Measurements from ENCODE around the gene CALML3. TPM values are rescaled to one million over a fixed set of nuclear protein-coding genes. Genes with fewer than 3 reads are reported as not detected.

The CALML3 gene
- total RNA-seq, 4 donors from 2014 or later = 196 to 799 (median 315) TPM

DNA sequence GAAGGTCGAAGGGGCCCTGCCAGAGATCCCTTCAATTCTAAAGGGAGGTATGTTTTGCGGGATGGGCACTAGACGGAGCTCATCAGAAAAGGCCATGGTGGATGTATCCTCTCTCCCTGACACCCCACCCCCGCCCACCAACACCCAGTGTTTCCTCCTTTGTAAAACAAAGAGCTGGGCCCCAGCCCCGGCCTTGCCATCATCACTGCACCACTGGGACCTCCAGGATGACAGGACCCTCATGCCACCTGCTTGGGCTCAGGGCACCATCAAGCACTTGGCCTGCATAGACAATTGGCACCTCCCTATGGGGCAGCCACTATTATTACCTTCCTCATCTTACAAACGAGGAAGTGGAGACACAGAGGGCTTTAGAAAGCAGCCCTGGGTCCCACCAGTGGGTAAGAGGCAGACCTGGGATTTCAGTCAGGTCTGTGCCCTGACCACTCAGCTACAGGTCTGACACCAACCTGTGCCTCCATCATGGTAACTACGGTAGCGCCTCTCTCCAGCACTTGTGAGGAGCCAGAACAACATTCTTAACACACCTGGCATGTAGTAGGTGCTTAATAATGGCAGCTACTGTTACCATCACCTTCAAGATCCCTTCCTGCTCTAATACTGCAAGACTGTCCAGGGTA is 2.0 kb downstream of the CALML3 start:
- TF ChIP-seq POLR2A (IDR thresholded peaks at IDR 0.05) (no peak), CTCF (IDR thresholded peaks at IDR 0.05) (no peak)
- Histone ChIP-seq H3K4me3 (peak overlapping the region; percentile 57 to 70 (median 58)), H3K27ac (peak overlapping the region; percentile 73 to 93 (median 92)), H3K27me3 (no peaks in the 10 kb centered on the region), H3K36me3 (no peaks in the 10 kb centered on the region), H3K9me3 (no peaks in the 10 kb centered on the region), H3K4me1 (peaks cover 20 to 76% (median 34%) of the 10 kb centered on the region in 3 donors)
- no peak for DNase-seq
- 60 to 72% methylated on average over 3 to 7 of the region's 8 CpGs for WGBS, 2 donors
- intact Hi-C loops (cut with DNase I) = no loop called here

- Histone ChIP-seq H3K4me3 (peak overlapping the region; percentile 57 to 70 (median 58)), H3K9me3 (no peaks in the 10 kb centered on the region), H3K27ac (peak overlapping the region; percentile 73 to 93 (median 92)), H3K36me3 (no peaks in the 10 kb centered on the region), H3K4me1 (peaks cover 28 to 84% (median 41%) of the 10 kb centered on the region in 3 donors), H3K27me3 (no peaks in the 10 kb centered on the region)
- no peak for DNase-seq
- WGBS, 2 donors = 39 to 47% methylated on average over 7 to 8 of the region's 10 CpGs
- intact Hi-C loops (cut with DNase I) = no loop called here
- TF ChIP-seq POLR2A (IDR thresholded peaks at IDR 0.05) (peak in 1 of 4 donors; percentile 5), CTCF (IDR thresholded peaks at IDR 0.05) (no peak)
Measured at GRCh38 chr10:5527332-5528200, 2.8 kb downstream of the CALML3 start.

- H3K27ac ChIP-seq = peak overlapping the region; percentile 5 to 93 (median 80)
- no peak for DNase-seq
- intact Hi-C loops (cut with DNase I) = no loop called here
- no peaks in the 10 kb centered on the region for H3K36me3 ChIP-seq
- 78 to 79% methylated on average over 5 to 11 of the region's 11 CpGs for WGBS, 2 donors
- TF ChIP-seq POLR2A (IDR thresholded peaks at IDR 0.05) = no peak
- H3K4me3 ChIP-seq = no peak overlapping the region
- peaks cover 28 to 87% (median 43%) of the 10 kb centered on the region in 3 donors for H3K4me1 ChIP-seq
- no peaks in the 10 kb centered on the region for H3K9me3 ChIP-seq
- H3K27me3 ChIP-seq = no peaks in the 10 kb centered on the region
Measured at GRCh38 chr10:5528989-5529701, 4.4 kb downstream of the CALML3 start.

DNA sequence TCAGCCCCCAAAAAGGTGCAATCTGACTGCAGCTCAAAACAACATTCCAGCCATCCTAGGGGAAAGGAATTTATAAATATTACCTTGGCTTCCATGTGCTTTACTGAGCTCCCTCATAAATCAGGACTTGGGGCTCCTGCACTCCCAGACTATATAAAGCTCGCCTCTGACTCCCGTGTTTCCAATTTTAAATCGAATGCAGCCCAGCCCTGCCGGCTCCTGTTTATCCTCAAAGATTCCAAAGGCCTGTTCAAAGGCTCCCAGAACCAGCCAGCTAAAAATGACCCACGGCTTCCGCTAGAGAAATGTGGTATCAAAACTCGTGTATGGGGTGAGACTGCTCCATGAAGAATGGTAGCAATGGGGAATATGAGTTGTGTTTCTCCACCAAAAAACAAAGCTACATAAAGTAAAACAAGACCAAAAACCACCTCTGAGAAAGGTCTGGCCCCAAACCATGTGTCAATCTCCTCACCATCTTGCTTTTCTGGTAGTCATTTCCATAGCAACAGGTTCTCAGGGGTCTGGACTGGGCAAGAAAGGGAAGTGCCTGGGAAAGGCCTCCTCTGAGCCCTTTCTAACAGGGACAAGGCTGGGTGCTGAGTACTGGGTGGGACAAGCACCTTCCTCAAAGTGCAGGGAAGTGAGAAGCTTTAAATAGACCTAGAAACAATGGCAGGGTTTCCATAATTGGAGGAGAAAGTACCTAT is 5.1 kb downstream of the CALML3 start:
- Histone ChIP-seq H3K36me3 (no peaks in the 10 kb centered on the region), H3K4me3 (no peak overlapping the region), H3K27ac (peak overlapping the region; percentile 25 to 93 (median 80)), H3K27me3 (no peaks in the 10 kb centered on the region), H3K9me3 (no peaks in the 10 kb centered on the region), H3K4me1 (peaks cover 28 to 88% (median 48%) of the 10 kb centered on the region in 3 donors)
- no peak for TF ChIP-seq CTCF (IDR thresholded peaks at IDR 0.05)
- no peak for TF ChIP-seq POLR2A (IDR thresholded peaks at IDR 0.05)
- 63 to 86% methylated on average over 6 to 7 of the region's 7 CpGs for WGBS, 2 donors
- intact Hi-C loops (cut with DNase I) = no loop called here
- DNase-seq = no peak

GRCh38 chr10:5530412-5530806 is 5.6 kb downstream of the CALML3 start:
- H3K27ac ChIP-seq = peak overlapping the region; percentile 25 to 93 (median 80)
- no peaks in the 10 kb centered on the region for H3K36me3 ChIP-seq
- TF ChIP-seq POLR2A (IDR thresholded peaks at IDR 0.05) = no peak
- TF ChIP-seq CTCF (IDR thresholded peaks at IDR 0.05) = no peak
- no peak for DNase-seq
- intact Hi-C loops (cut with DNase I) = no loop called here
- no peaks in the 10 kb centered on the region for H3K27me3 ChIP-seq
- H3K4me3 ChIP-seq = no peak overlapping the region
- 79 to 80% methylated on average over 5 of the region's 5 CpGs for WGBS, 2 donors
- H3K9me3 ChIP-seq = no peaks in the 10 kb centered on the region
- peaks cover 28 to 92% (median 51%) of the 10 kb centered on the region in 3 donors for H3K4me1 ChIP-seq
